Activated T-cell treated with anti-CD3 and anti-CD28 coated beads for 48 hours (primary cell): ENCODE data around the gene GAS2.
A peak's percentile ranks its signal among the peaks of the same experiment; 100 is the strongest.
"Not testable (repeated sequence)": the region's sequence is repeated elsewhere in the genome, so short reads cannot be mapped to it uniquely, and the experiment has no call there.

Experiments
- DNase-seq: peaks from one replicate; pipeline ENCODE4 v3.0.0-alpha.2; 2020; ENCODE audit warnings: low read depth

Gene GAS2

DNA sequence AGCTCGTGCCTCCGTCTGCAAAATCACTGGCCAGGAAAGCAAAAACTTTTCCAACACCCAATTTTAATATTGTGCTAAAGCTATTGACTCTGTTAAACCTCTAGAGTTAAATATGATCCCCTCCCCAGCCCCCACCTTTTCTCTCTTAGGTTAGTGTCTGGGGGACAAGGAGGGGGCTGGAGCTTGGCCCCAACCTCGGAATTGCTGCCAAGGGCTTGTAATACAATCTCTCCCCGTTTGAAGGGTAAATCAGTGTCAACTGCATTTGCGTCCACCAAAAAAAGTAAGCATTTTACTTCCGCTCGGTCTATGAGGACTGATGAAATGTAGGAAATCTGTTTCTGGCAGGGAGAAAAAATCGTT is at the start of gene GAS2:
GAS2 (plus strand) TSS at position 287 of the 363 bp plus-strand sequence. CDS start 8,259 bp downstream, outside the sequence.
- no peak for DNase-seq

DNA sequence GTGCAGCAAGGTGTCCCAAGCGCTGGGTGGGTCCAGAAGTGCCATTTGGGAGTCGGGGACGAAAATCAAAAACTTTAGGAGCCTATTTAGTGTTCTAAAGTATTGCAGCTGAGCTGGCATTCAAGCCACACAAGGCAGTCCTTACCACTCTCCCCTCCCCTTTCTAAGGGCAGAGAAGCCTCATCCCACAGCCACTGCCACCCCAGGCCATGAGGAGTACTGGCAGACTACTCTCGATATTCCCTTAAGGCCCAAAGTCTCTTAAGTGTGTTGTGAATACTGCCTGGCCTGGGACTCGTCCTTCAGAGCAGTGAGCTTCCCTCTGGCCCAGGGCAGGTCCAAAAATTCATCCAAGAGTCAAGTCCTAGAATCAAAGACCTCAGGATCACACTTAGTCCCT is 48.5 kb upstream of the GAS2 start:
- no peak for DNase-seq

DNA sequence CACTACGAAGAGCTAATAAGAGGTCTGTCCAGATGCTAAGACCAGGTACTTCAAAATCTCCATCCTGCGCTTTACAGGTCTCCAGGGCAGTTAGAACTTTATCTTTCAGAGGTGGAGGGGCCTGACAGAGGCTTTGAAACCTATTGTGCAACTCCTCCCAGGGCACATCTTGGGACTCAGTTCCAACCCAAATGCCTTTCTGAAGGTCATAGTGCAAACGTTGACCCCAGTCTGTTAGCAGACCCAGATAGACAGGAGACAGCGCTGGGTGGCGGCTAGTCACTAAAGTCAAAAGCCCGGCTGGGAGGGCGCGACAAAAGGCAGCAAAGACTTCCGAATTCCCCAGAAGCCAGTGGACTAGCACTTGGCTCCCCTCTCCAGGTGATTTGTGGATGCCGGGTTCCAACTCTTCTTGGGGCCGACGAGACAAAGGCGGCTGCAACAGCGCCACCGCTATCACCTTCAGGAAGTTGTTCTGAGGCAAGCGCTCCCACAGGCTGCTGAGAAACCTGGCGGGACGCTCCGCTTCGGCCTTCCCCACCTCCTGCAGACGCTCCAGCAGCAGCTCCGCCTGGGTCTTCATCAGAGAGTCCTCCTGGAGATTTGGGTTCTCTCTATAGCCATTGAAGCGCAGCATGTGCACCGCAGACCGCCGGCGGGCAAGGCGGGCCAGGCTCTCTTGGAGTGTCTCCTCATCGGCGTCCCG is 41.5 kb upstream of the GAS2 start:
- peak; percentile 54 for DNase-seq

DNA sequence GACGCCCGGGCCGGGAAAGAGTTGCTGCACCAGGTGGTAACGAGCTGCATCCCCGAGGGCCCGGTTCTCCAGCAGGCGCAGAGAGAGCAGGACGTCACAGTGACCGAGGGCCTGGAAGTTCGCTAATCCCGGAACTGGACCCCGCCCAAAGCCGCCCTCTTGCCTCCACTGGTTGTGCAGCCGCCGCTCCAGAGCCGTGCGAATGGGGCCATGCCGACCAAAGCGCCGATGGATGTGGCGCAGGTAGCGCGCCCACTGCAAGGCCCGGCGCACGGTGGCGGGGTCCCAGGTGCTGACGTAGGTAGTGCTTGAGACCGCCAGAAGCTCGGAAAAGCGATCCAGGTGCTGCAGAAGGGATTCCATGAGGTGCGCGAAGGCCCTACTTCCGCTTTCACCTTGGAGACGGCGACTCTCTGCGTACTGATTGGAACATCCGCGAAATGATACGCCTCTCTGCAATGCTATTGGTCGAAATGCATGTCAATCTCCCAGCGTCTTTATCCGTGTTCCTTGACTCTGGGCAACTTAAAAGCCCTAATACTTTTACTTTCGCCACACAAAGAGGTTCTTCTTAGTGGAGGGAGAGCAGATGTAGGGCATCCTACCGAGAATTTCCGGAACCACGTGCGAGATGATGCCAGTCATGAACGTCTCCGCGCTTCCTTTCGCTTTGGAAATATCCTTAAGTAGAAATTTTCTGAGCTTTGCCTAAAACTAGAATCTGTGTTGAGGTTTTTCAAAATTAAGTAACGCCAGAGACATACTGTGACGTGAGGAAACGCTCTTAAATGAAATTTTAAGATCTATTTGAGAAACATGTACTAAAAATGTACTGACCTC is 40.7 kb upstream of the GAS2 start, which contains the start of gene FANCF:
FANCF (minus strand) TSS at position 376 of the 840 bp plus-strand sequence; CDS start at position 363, 13 bp downstream.
- peak; percentile 80 for DNase-seq

DNA sequence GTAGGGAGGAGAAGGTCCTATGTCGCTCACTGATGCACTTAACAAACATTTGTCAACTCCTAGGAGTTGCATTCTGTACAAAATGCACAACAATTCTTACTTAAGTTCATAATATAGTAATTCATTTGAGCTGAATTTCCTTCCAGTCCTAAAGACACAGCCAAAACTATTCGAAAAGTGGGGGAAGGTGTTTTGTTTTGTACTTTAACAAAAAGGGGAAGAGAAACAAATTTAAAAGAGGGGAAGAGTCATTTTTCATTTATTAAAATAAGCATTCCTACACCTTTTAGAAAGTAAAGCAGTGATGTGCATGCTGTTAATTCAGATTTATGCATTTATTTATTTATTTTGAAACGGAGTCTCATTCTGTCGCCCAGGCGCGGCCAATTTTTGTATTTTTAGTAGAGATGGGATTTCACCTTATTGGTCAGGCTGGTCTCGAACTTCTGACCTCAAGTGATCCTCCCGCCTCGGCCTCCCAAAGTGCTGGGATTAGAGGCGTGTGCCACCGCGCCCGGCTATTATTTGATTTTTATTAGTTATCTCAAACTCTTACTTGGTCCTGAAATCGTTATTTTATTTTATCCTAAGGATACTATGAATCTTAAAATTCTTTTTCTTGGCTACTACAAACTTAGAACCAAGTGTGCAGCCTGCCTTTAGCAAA is 39.7 kb upstream of the GAS2 start:
- DNase-seq: no peak

DNA sequence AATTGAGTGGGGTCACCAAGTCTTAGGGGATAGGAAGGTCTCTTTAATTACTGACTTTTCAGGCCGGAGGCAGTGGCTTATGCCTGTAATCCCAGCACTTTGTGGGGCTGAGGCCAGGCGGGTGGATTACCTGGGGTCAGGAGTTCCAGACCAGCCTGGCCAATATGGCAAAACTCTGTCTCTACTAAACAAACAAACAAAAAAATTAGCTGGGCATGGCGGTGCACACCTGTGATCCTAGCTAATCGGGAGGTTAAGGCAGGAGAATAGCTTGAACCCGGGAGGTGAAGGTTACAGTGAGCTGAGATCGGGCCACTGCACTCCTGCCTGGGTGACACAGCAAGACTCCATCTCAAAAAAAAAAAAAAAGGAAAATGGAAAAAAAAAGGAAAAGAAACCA is 39.0 kb upstream of the GAS2 start:
- DNase-seq: no peak

DNA sequence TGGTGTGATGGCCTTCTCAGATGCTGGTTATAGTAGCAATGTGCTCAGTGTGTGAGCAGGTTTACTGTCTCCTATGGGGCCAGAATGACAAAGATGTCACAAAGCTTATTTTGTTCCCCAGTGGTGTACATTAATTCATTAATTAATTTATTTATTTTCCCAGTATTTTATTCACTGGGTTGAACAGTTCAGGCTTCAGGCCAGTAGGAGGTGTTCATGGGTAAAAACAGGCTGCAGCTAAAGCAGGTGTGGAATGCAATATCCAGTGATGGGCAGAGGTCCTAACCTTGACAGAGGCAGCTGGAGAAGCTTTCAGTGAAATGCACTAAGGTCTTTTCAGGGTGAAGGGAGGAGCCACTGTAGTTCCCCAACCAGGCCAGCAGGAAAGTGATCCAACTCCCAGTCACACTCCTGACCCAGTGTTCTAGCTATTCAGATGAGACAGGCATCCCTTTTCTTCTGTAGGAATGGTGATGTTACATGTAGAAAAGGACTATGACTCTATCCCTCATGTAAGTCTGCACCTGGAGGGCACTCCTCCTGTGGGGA is 33.0 kb upstream of the GAS2 start:
- DNase-seq: no peak

DNA sequence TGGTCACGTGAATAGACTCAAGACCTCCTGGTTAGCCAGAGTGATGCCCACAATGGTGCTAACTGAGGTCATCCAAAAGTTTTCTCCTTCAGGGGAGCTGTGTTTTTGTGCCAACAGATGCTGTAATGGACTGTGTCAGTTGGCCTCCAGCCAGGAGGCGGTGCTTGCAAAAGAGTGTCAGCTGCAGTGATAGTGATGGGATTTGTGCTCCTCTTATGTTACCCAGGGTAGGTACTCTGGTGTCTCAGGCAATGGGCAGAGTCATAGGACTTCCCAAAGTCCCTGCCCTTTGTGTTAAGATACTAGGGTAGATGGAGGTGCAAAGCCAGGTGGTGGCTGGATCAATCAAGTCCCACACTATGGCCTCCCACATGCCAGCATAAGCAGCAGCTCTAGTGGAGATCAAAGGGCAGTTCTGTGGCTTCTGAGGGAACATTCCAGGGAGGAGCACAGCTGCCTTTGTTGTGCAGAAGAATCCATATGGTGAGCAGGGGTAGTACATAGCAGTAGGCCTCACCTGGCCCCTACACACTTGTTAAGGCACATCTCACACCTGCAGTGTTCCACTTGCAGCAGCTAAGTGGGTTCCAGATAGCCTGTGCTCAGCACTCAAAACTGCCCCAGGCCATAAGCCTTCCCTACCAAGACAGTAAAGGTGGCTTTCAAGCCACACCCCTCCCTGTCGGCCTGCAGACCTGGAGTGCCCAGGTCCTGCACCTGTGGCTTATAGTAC is 31.3 kb upstream of the GAS2 start:
- DNase-seq: no peak

DNA sequence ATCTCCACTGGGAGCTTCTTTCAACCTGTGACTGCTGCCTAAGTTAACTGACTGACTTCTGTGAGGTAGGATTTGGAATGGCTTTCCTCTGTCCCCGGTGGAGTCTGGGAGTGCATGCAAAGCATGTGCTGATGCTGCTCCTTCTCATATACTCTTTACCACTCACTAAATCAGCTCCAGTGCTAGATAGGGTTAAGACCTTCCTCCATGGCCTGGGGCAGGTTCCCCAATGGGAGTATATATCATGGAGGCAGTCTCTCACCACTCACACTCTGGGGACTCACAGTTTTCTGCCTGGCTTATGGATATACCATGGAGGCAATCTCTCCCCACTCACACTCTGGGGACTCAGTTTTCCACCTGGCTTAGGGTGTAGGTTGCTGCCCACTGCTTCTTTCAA is 30.7 kb upstream of the GAS2 start:
- DNase-seq: no peak

DNA sequence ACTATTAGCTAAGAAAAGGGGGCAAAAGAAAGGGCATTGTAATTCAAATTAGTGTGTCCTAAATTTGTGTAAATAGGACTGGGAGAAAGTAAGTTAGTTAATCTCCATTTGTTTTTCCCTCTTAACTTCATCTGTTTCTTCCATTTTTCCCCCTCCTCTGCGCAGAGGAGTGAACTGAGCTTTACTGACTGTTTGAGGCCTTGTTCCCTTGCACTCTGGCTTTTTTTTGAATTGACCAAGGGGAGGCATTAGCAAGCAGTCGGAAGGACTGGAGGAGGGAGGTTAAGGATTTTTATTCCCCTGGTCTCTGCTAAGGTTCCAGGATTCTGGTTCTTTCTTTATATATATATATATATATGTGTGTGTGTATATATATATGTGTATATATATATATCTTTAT is 25.5 kb upstream of the GAS2 start:
- no peak for DNase-seq

DNA sequence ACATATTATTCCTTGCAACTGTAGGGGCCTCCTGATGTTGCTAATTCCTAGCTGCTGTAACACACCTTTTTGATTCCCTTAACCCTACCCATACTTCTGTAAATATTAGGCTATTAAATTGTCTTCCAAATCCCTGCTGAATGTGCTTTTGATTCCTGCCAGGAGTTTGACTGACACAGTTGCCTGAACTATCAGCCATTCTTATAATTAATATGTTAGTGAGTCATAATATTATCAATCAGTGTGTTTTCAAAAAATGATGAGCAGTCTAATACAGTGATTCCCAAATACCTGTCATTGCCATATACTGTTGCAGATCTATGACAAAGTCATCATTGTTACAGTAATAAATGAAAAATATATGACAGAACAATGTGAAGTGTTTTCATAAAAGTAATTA is 24.9 kb upstream of the GAS2 start:
- DNase-seq: no peak

DNA sequence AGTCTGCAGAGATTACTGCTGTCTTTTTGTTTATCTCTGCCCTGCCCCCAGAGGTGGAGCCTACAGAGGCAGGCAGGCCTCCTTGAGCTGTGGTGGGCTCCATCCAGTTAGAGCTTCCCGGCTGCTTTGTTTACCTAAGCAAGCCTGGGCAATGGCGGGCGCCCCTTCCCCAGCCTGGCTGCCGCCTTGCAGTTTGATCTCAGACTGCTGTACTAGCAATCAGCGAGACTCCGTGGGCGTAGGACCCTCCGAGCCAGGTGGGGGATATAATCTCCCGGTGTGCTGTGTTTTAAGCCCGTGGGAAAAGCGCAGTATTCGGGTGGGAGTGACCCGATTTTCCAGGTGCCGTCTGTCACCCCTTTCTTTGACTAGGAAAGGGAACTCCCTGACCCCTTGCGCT is 14.1 kb upstream of the GAS2 start:
- DNase-seq: not testable (repeated sequence)

DNA sequence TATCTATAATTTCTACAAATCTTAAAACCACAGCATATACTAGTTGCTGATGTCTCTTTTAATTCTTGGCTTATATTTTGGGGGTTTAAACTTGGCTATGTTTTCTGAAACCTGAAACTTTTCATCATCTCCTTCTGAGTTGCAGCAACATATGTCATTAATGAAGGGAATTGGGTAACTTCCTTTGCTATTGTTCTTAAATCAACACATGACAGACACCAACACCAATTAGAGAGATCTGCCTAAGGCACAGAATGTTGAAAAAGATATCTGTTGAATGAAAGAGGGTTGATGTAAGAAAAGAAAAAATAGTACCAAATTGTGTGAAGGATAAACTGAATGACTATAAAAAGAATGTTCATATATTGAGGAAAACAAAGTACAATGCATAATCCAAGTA is 10.3 kb upstream of the GAS2 start:
- no peak for DNase-seq

DNA sequence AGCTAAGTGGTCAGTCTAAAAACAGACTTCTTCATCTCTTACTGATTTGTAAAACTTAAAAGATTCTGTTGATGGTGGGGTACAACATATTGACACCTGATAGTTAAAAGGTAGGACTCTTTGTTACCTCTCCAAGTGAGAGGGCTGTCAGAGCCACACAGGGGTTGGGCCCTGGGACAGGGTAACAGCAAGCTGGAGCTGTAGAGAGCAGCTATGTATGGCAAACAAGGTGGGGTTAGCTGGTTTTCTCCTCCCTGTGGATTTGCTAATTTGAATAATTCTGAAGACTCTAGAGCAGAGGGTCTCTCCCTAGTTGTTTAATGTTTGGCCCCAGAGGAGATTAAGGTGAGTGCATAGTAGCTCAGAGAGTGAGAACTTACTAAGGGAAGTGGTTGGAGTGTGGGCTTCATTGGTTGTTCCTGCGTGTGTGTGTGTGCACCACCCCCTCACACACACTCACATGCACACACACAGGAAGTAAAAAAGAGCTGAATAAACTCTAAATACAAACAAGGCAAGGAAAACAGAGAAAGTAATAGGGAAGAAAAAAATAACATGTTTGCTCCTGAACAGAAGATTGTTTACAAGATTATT is 9.2 kb upstream of the GAS2 start:
- DNase-seq: no peak

DNA sequence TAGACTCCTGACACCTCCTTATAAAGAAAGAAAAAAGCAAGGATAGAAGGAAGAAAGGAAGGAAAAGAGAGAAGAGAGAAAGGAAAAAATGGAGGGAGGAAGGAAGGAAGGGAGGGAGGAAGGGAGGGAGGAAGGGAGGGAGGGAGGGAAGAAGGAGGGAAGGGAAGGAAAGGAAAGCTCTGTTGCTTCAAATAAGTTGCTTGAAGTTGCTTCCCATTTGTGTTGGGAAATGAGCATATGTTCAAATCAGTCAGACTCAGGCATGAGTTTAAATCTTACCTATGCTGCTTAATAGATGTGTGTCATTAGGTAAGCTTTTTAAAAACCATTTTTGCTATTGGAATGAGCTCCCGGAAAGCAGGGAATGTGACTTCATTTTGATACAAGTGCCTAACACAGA is 6.6 kb upstream of the GAS2 start:
- no peak for DNase-seq

DNA sequence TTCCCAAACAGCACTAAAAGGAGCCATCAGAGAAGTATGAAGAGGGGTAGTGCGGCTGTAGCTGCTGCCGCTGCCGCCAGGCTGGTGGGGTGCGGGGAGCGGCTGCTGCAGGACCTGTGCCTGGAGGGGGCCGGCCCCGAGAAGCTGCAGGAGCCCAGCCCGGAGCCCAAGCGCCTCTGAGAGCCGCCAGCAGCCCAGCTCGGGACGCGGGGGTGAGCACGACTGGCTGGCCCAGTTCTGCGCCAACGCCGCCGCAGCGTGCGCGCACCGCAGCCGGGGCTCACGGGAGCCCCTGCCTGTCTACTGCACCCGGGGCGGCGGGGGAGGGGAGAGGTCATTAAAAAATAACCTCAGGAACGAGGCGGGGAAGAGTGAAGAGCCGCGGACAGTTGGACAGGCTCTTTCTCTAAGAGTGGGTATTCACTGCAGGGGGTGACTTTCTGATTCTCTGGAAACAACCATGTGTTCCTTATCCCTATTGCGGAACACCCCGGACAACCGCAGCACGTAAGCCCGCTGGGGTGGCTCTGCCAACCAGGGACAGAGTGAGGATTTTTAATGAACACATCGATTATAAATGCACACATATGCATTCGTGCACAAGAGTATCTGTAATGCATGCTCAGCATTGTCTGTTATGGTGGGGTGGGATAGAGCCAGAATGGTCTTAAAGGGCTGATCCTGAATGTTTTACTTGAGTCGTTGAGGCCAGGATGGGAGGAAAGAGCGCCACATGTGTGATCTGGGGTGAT is 453 bp downstream of the GAS2 start:
- DNase-seq: peak; percentile 9

DNA sequence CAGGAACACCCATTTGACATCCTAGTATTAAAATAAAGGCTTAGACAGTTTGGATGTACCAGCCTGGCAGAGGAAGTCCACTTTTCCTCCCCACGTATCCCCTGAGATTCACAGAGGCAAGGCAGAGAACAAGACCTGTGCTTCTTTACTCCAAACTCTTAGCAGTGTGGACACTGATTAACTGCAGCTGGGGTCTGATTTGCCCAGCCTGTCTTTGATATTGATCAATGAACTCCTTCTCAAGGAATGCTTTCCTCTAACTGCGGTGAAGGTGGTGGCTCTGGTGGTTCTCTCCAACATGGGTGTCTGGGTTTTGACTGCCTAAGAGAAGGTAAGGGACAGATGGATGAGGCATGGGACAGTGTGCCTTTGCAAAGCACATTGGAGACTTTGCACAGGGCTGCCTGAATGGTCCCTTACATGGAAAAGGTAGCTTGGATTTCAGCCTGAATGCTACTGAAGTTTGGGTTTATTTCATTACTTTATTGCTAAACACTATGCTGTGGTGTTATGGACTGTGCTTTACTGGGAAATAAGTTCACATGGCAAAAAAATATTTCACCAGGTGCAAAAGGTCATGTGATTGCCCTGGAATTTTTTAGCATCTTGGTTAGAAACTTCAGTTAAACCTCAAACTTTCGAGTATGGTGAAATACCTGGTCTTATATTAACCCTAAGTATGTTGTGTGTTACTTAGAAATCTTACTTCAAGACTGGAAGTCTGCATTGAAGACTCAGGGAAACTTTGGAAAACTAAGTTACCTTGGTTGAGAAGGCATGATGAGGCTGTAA is 1.8 kb downstream of the GAS2 start:
- DNase-seq: no peak

DNA sequence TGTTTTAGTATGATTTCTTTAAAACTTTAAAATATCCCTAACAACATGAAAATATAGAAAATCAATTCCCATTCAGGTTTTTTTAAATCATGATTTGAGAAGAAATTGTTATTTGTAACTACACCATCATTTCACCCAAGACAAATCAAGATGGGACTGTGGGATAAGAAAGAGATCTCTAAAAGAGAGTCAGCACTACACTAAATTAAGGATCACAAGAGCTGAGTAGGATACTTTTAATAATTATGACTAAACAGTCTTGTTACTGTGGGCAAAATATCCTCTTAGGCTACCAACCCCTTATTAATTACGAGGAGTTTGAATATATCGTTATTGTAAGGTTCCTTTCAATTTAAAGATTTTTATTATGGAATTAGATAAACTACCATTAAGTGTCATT is 3.0 kb downstream of the GAS2 start:
- DNase-seq: no peak

DNA sequence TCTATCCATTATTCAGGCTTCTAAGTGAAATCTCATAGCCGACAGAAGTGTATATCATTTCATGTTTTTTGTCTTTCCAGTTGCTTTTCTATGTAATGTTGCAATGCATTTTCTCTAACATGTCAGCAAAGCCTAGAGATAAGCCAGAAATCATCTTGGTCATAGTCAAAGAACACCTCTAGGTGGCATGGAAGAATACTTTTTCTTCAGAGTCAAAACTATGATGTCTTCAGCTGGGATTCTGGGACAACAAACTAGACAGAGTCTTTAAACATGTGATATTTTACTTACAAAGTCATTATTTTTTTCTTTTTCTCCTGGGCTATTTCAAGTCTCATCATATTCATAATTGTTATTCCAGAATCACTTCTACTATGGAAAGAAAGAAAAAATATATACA is 4.4 kb downstream of the GAS2 start:
- no peak for DNase-seq

DNA sequence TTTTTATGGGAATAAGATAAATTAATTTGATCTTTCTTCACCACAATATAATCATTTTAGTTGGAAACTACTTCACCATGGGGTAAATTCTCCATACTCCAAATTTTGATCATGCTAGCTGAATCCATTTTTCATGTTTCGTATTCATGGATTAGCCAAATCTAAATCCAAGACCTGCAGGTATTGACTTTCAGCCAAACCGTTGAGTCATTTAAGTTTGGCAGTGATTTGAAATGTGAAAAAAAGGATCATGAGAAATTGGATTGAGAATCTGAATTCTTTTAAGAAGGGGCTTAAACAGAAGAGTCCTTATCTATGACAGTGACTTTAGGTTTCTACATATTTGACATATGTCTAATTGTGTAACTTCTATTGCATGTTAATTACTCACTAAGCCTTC is 5.3 kb downstream of the GAS2 start:
- no peak for DNase-seq
